ENCODE data around the gene CAMTA1. TPM values are rescaled to one million over a fixed set of nuclear protein-coding genes. Genes with fewer than 3 reads are reported as not detected.

Gene CAMTA1
- total RNA-seq, 6 experiments from 2014 or later, result 78.1 to 96.6 (median 86.1) TPM

GRCh38 chr1:7253118-7253480 lies 467.8 kb downstream of the CAMTA1 start:
- H3K27ac Mint-ChIP-seq, result peak overlapping the region; percentile 85
- DNase-seq, result peak; percentile 36
- no peaks in the 10 kb centered on the region; the same call in 1 of the 2 replicates for H3K27me3 Mint-ChIP-seq (ENCODE audit: insufficient read depth)
- no peaks in the 10 kb centered on the region for H3K9me3 Mint-ChIP-seq
- H3K36me3 Mint-ChIP-seq (ENCODE audit: low read depth), result peaks cover 4% of the 10 kb centered on the region; the same call in 1 of the 2 replicates
- no peak overlapping the region for H3K4me3 Mint-ChIP-seq
- TF ChIP-seq CTCF (IDR thresholded peaks at IDR 0.05), result no peak
- H3K4me1 Mint-ChIP-seq (ENCODE audit: low read depth), result peaks cover 58% of the 10 kb centered on the region

GRCh38 chr1:7253988-7254587 lies 468.8 kb downstream of the CAMTA1 start:
- H3K36me3 Mint-ChIP-seq (ENCODE audit: low read depth), result peaks cover 4% of the 10 kb centered on the region; the same call in 1 of the 2 replicates
- no peaks in the 10 kb centered on the region; the same call in 1 of the 2 replicates for H3K27me3 Mint-ChIP-seq (ENCODE audit: insufficient read depth)
- TF ChIP-seq CTCF (IDR thresholded peaks at IDR 0.05), result no peak
- no peak overlapping the region for H3K4me3 Mint-ChIP-seq
- no peak for DNase-seq
- H3K27ac Mint-ChIP-seq, result no peak overlapping the region
- peaks cover 57% of the 10 kb centered on the region for H3K4me1 Mint-ChIP-seq (ENCODE audit: low read depth)
- H3K9me3 Mint-ChIP-seq, result no peaks in the 10 kb centered on the region

GRCh38 chr1:7255303-7256058 lies 470.2 kb downstream of the CAMTA1 start:
- no peak for TF ChIP-seq CTCF (IDR thresholded peaks at IDR 0.05)
- H3K36me3 Mint-ChIP-seq (ENCODE audit: low read depth), result peaks cover 4% of the 10 kb centered on the region; the same call in 1 of the 2 replicates
- DNase-seq, result peak; percentile 45
- H3K27me3 Mint-ChIP-seq (ENCODE audit: insufficient read depth), result no peaks in the 10 kb centered on the region; the same call in 1 of the 2 replicates
- peaks cover 43% of the 10 kb centered on the region for H3K4me1 Mint-ChIP-seq (ENCODE audit: low read depth)
- H3K9me3 Mint-ChIP-seq, result no peaks in the 10 kb centered on the region
- peak overlapping the region; percentile 5; the same call in 1 of the 2 replicates for H3K4me3 Mint-ChIP-seq
- H3K27ac Mint-ChIP-seq, result peak overlapping the region; percentile 71

GRCh38 chr1:7256526-7256925 lies 471.3 kb downstream of the CAMTA1 start:
- H3K4me3 Mint-ChIP-seq, result no peak overlapping the region
- no peaks in the 10 kb centered on the region for H3K9me3 Mint-ChIP-seq
- H3K27me3 Mint-ChIP-seq (ENCODE audit: insufficient read depth), result no peaks in the 10 kb centered on the region; the same call in 1 of the 2 replicates
- no peak for DNase-seq
- peaks cover 39% of the 10 kb centered on the region for H3K4me1 Mint-ChIP-seq (ENCODE audit: low read depth)
- no peak overlapping the region for H3K27ac Mint-ChIP-seq
- peaks cover 4% of the 10 kb centered on the region; the same call in 1 of the 2 replicates for H3K36me3 Mint-ChIP-seq (ENCODE audit: low read depth)
- no peak for TF ChIP-seq CTCF (IDR thresholded peaks at IDR 0.05)

GRCh38 chr1:7257225-7257624 lies 472.0 kb downstream of the CAMTA1 start:
- no peaks in the 10 kb centered on the region; the same call in 1 of the 2 replicates for H3K27me3 Mint-ChIP-seq (ENCODE audit: insufficient read depth)
- H3K9me3 Mint-ChIP-seq, result no peaks in the 10 kb centered on the region
- peaks cover 36% of the 10 kb centered on the region for H3K4me1 Mint-ChIP-seq (ENCODE audit: low read depth)
- no peak for TF ChIP-seq CTCF (IDR thresholded peaks at IDR 0.05)
- no peak overlapping the region for H3K4me3 Mint-ChIP-seq
- no peak overlapping the region for H3K27ac Mint-ChIP-seq
- H3K36me3 Mint-ChIP-seq (ENCODE audit: low read depth), result peaks cover 4% of the 10 kb centered on the region; the same call in 1 of the 2 replicates
- DNase-seq, result no peak
